K562 (cell line): Measurements from ENCODE around the gene FAM171A2. TPM values are rescaled to one million over a fixed set of nuclear protein-coding genes. Genes with fewer than 3 reads are reported as not detected.

Experiments used
- MED1 ChIP-seq: sonication (generic); formaldehyde crosslinking; IDR thresholded peaks from 2 replicates; pipeline ENCODE4 v1.8.1; 2023; ENCODE audit warnings: missing genetic modification reagents, borderline replicate concordance
- POLR2G ChIP-seq: fragments of 200-400 bp; formaldehyde crosslinking; IDR thresholded peaks from 2 replicates; pipeline ENCODE4 v1.6.1; 2017; ENCODE audit warnings: low read depth, mild to moderate bottlenecking, antibody characterized with exemption, low read length, moderate library complexity
- polyA plus RNA-seq, 8 experiments: library from polyadenylated mRNA; depleted of rRNA in 4 of 8; stranded (reverse) in 5 of 8; unstranded in 3 of 8; fragments of >200 nt; fragmentation: Nextera tagmentation in 2 of 8; fragmentation: Illumina TruSeq in 1 of 8; extraction: Ambion mirVana in 2 of 8; extraction: Trizol in 1 of 8; gene quantifications; 2 replicates each; pipeline versions ENCODE4 v1.2.1 to v1.2.3, GENCODE V29; 2011 to 2014; ENCODE audit warnings: inconsistent platforms in 1 of 8, missing spikeins in 1 of 8
- total RNA-seq, 7 experiments: library from RNA; depleted of rRNA in 6 of 7; stranded (reverse); fragments of >200 nt in 6 of 7; fragmentation: Illumina TruSeq in 2 of 7; extraction: Trizol in 2 of 7; gene quantifications; 2 replicates each; pipeline versions ENCODE4 v1.2.1 to v1.2.3, GENCODE V29; 2011 to 2021; ENCODE audit warnings: low replicate concordance in 1 of 7
- TF ChIP-seq, protein P1 (sequence below): sonication (generic); formaldehyde crosslinking; IDR thresholded peaks from 2 replicates; pipeline ENCODE4 v1.5.0; 2020; ENCODE audit warnings: missing genetic modification reagents
- TF ChIP-seq, protein P2 (sequence below): IDR thresholded peaks from 2 replicates; pipeline ENCODE4 v1.6.1; 2014; ENCODE audit warnings: antibody characterized with exemption
- TF ChIP-seq, protein P3 (sequence below): fragments of 450-650 bp; IDR thresholded peaks from 2 replicates; pipeline ENCODE4 v1.6.1; 2016; ENCODE audit warnings: mild to moderate bottlenecking

FAM171A2 gene
- total and polyA plus RNA-seq, 9 of the 15 experiments (the other 6 are each of a cell fraction or from before 2014, with no cell fraction given): 0.10 to 10.2 (median 2.0) TPM; not detected in 1

DNA sequence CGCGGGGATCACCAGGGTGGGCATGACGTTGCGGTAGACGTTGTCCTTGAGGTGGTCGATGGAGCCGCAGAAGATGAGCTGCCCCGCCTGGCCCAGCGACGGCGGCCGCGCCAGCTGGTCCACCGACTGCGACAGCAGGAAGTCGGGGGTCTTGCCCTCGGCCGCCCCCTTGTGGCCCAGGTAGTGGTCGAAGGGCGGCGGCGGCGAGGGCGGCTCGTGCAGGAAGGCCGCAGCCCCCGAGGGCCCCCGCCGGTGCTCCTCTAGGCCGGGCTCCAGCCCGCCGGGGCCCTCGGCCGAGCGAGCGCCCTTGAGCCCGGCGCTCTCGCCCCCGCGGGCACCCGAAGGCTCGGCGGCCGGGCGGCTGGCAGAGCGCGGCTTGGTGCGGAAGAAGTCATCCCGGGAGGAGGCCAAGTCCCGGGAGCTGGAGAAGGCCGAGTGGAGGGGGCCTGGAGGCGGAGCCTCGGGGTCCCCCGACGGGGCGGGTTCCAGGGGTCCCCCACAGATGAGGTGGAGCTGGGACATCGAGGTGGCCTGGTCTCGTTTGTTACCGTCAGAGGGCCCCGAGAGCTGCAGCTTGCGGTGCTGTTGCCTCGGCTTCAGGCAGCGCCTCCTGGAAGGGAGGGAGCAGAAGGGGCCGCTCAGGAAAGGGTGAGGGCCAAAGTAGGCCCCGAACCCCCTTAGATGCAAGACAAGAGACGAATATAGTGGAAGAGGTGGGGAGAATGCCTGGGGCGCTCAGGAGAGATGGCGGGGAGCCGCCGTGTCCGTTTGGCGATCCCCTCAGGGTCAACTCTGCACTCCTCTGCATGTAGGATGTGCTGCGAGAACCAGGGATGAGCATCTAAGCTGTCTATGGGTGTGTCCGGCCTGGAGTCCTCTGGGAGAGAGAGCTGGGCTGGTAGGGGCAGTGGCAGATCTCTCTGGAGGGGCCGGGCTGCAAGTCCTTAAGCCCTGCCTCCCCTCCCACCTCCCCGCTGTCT, 8.8 kb downstream of the FAM171A2 start (continued):
- no peak for TF ChIP-seq MED1
- TF ChIP-seq, protein P1, sequence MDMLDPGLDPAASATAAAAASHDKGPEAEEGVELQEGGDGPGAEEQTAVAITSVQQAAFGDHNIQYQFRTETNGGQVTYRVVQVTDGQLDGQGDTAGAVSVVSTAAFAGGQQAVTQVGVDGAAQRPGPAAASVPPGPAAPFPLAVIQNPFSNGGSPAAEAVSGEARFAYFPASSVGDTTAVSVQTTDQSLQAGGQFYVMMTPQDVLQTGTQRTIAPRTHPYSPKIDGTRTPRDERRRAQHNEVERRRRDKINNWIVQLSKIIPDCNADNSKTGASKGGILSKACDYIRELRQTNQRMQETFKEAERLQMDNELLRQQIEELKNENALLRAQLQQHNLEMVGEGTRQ: no peak
- TF ChIP-seq, protein P2, sequence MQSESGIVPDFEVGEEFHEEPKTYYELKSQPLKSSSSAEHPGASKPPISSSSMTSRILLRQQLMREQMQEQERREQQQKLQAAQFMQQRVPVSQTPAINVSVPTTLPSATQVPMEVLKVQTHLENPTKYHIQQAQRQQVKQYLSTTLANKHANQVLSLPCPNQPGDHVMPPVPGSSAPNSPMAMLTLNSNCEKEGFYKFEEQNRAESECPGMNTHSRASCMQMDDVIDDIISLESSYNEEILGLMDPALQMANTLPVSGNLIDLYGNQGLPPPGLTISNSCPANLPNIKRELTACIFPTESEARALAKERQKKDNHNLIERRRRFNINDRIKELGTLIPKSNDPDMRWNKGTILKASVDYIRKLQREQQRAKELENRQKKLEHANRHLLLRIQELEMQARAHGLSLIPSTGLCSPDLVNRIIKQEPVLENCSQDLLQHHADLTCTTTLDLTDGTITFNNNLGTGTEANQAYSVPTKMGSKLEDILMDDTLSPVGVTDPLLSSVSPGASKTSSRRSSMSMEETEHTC: no peak
- peak; percentile 12; the same call in 1 of the 2 replicates for TF ChIP-seq POLR2G
- TF ChIP-seq, protein P3, sequence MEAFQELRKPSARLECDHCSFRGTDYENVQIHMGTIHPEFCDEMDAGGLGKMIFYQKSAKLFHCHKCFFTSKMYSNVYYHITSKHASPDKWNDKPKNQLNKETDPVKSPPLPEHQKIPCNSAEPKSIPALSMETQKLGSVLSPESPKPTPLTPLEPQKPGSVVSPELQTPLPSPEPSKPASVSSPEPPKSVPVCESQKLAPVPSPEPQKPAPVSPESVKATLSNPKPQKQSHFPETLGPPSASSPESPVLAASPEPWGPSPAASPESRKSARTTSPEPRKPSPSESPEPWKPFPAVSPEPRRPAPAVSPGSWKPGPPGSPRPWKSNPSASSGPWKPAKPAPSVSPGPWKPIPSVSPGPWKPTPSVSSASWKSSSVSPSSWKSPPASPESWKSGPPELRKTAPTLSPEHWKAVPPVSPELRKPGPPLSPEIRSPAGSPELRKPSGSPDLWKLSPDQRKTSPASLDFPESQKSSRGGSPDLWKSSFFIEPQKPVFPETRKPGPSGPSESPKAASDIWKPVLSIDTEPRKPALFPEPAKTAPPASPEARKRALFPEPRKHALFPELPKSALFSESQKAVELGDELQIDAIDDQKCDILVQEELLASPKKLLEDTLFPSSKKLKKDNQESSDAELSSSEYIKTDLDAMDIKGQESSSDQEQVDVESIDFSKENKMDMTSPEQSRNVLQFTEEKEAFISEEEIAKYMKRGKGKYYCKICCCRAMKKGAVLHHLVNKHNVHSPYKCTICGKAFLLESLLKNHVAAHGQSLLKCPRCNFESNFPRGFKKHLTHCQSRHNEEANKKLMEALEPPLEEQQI: no peak
- TF ChIP-seq, all 486 proteins: peak for 4
